H9 (cell line): Measurements from ENCODE around the gene ZNF638. TPM values are rescaled to one million over a fixed set of nuclear protein-coding genes. Genes with fewer than 3 reads are reported as not detected.

ENCODE experiments used
- DNase-seq: peaks from one replicate; pipeline ENCODE4 v3.0.0-alpha.2; 2017
- H2AFZ ChIP-seq: one replicate; pipeline ENCODE4 v1.6.1; 2013; ENCODE audit warnings: mild to moderate bottlenecking, low read length, control low read depth, moderate library complexity
- H2AK5ac ChIP-seq: 2 replicates; pipeline ENCODE4 v1.6.1; 2013; ENCODE audit warnings: low read length, control low read depth, mixed read lengths; ENCODE audit not compliant: insufficient read length
- H2BK120ac ChIP-seq: one replicate; pipeline ENCODE4 v1.6.1; 2013; ENCODE audit warnings: low read depth, mild to moderate bottlenecking, low read length, control low read depth, inconsistent platforms; ENCODE audit not compliant: poor library complexity, severe bottlenecking
- H2BK12ac ChIP-seq: 2 replicates; pipeline ENCODE4 v1.6.1; 2013; ENCODE audit warnings: low read length, control low read depth, mixed read lengths, low read depth; ENCODE audit not compliant: insufficient read length
- H2BK15ac ChIP-seq: 2 replicates; pipeline ENCODE4 v1.6.1; 2013; ENCODE audit warnings: low read depth, low read length, control low read depth
- H2BK20ac ChIP-seq: one replicate; pipeline ENCODE4 v1.6.1; 2013; ENCODE audit warnings: low read depth, mild to moderate bottlenecking, low read length, control low read depth, inconsistent platforms; ENCODE audit not compliant: poor library complexity, severe bottlenecking
- H2BK5ac ChIP-seq: 2 replicates; pipeline ENCODE4 v1.6.1; 2013; ENCODE audit warnings: low read length, control low read depth, mixed read lengths; ENCODE audit not compliant: insufficient read length
- H3K14ac ChIP-seq: 2 replicates; pipeline ENCODE4 v1.6.1; 2013; ENCODE audit warnings: low read length, control low read depth; ENCODE audit not compliant: insufficient read depth
- H3K18ac ChIP-seq: 2 replicates; pipeline ENCODE4 v1.6.1; 2013; ENCODE audit warnings: low read depth, mild to moderate bottlenecking, mixed read lengths, low read length, control low read depth; ENCODE audit not compliant: insufficient read length
- H3K23ac ChIP-seq: 2 replicates; pipeline ENCODE4 v1.6.1; 2013; ENCODE audit warnings: low read length, control low read depth, mixed read lengths, low read depth; ENCODE audit not compliant: insufficient read length
- H3K23me2 ChIP-seq: 2 replicates; pipeline ENCODE4 v1.6.1; 2013; ENCODE audit warnings: low read depth, mild to moderate bottlenecking, mixed read lengths, low read length, control low read depth; ENCODE audit not compliant: insufficient read length, poor library complexity, severe bottlenecking
- H3K27ac ChIP-seq: 2 replicates; pipeline ENCODE4 v1.5.1; 2013; ENCODE audit warnings: low read length, control low read depth, mixed read lengths, low read depth; ENCODE audit not compliant: insufficient read length
- H3K27me3 ChIP-seq: 2 replicates; pipeline ENCODE4 v1.6.1; 2013; ENCODE audit warnings: low read length, control low read depth, inconsistent platforms; ENCODE audit not compliant: insufficient read depth
- H3K4ac ChIP-seq: 2 replicates; pipeline ENCODE4 v1.6.1; 2013; ENCODE audit warnings: low read depth, mild to moderate bottlenecking, control low read depth, inconsistent platforms, low read length, moderate library complexity
- H3K4me1 ChIP-seq: 2 replicates; pipeline ENCODE4 v1.6.1; 2013; ENCODE audit warnings: low read length, control low read depth, inconsistent platforms; ENCODE audit not compliant: insufficient read depth
- H3K4me2 ChIP-seq: 2 replicates; pipeline ENCODE4 v1.6.1; 2013; ENCODE audit warnings: low read length, control low read depth, mixed read lengths; ENCODE audit not compliant: insufficient read length, insufficient read depth
- H3K56ac ChIP-seq: 2 replicates; pipeline ENCODE4 v1.6.1; 2013; ENCODE audit warnings: low read depth, mild to moderate bottlenecking, mixed read lengths, low read length, control low read depth; ENCODE audit not compliant: insufficient read length
- H3K79me1 ChIP-seq: 2 replicates; pipeline ENCODE4 v1.6.1; 2013; ENCODE audit warnings: low read depth, mild to moderate bottlenecking, moderate library complexity, low read length, control low read depth, inconsistent platforms; ENCODE audit not compliant: insufficient read depth, poor library complexity, severe bottlenecking
- H3K79me2 ChIP-seq: 2 replicates; pipeline ENCODE4 v1.6.1; 2013; ENCODE audit warnings: low read length, control low read depth, inconsistent platforms; ENCODE audit not compliant: insufficient read depth
- H3K9ac ChIP-seq: 2 replicates; pipeline ENCODE4 v1.6.1; 2013; ENCODE audit warnings: low read length, control low read depth, mixed read lengths; ENCODE audit not compliant: insufficient read length; ENCODE audit errors: extremely low read depth
- H3K9me3 ChIP-seq: one replicate; pipeline ENCODE4 v1.6.1; 2013; ENCODE audit warnings: low read depth, low read length, inconsistent platforms; ENCODE audit not compliant: control insufficient read depth
- H3T11ph ChIP-seq: one replicate; pipeline ENCODE4 v1.6.1; 2013; ENCODE audit warnings: mild to moderate bottlenecking, low read length, control low read depth, inconsistent platforms
- H4K20me1 ChIP-seq: one replicate; pipeline ENCODE4 v1.6.1; 2013; ENCODE audit not compliant: control insufficient read depth, insufficient read length, insufficient read depth
- H4K5ac ChIP-seq: 2 replicates; pipeline ENCODE4 v1.6.1; 2013; ENCODE audit warnings: low read depth, mild to moderate bottlenecking, mixed read lengths, low read length, control low read depth; ENCODE audit not compliant: insufficient read length
- H4K8ac ChIP-seq: replicated peaks from 2 replicates; pipeline ENCODE4 v1.6.1; 2013; ENCODE audit warnings: low read length, control low read depth, mixed read lengths, low read depth; ENCODE audit not compliant: insufficient read length
- H4K91ac ChIP-seq: 2 replicates; pipeline ENCODE4 v1.6.1; 2013; ENCODE audit warnings: low read depth, mild to moderate bottlenecking, moderate library complexity, mixed read lengths, low read length, control low read depth; ENCODE audit not compliant: insufficient read length
- H3K27ac Mint-ChIP-seq, 3 experiments: 2 replicates in 2 of 3; 3 replicates in 1 of 3; pipeline ENCODE4 v1.8.0; 2020 to 2021; ENCODE audit warnings: mixed read lengths in 3 of 3, mild to moderate bottlenecking in 1 of 3, moderate library complexity in 1 of 3
- H3K27me3 Mint-ChIP-seq: 2 replicates; pipeline ENCODE4 v1.8.0; 2021; ENCODE audit warnings: low read depth, mild to moderate bottlenecking, moderate library complexity, mixed read lengths
- H3K36me3 Mint-ChIP-seq, 3 experiments: 2 replicates in 2 of 3; 3 replicates in 1 of 3; pipeline ENCODE4 v1.8.0; 2020 to 2021; ENCODE audit warnings: low read depth in 3 of 3, mixed read lengths in 3 of 3; ENCODE audit not compliant: insufficient read depth in 1 of 3
- H3K4me1 Mint-ChIP-seq, 2 experiments: 2 replicates each; pipeline ENCODE4 v1.8.0; 2020; ENCODE audit warnings: mixed read lengths in 2 of 2
- H3K4me3 Mint-ChIP-seq, 2 experiments: 2 replicates in 1 of 2; 3 replicates in 1 of 2; pipeline ENCODE4 v1.8.0; 2020 to 2021; ENCODE audit warnings: mild to moderate bottlenecking in 2 of 2, mixed read lengths in 2 of 2, moderate library complexity in 1 of 2
- H3K9me3 Mint-ChIP-seq, 2 experiments: 2 replicates in 1 of 2; 3 replicates in 1 of 2; pipeline ENCODE4 v1.8.0; 2020; ENCODE audit warnings: mild to moderate bottlenecking in 2 of 2, mixed read lengths in 2 of 2, moderate library complexity in 1 of 2
- CTCF ChIP-seq: fragments of 200-600 bp; sonication (generic); conservative IDR thresholded peaks from 3 replicates; pipeline ENCODE4 v1.8.0; 2021; ENCODE audit warnings: antibody characterized with exemption, mild to moderate bottlenecking
- WGBS: extraction: QIAGEN DNeasy Blood & Tissue Kit; methylation state at CpG from one replicate; pipeline ENCODE4 v1.1.7; 2013; ENCODE audit warnings: missing lambda C conversion rate, low lambda C conversion rate, mixed read lengths; ENCODE audit not compliant: insufficient read length; ENCODE audit errors: extremely low coverage; 5-methylcytosine and 5-hydroxymethylcytosine counted together
- total RNA-seq: library from RNA; stranded (reverse); gene quantifications from 2 replicates; pipeline ENCODE4 v1.2.1, GENCODE V29; 2021

Gene ZNF638
- total RNA-seq, 1 experiment from 2014 or later = 146 TPM

DNA sequence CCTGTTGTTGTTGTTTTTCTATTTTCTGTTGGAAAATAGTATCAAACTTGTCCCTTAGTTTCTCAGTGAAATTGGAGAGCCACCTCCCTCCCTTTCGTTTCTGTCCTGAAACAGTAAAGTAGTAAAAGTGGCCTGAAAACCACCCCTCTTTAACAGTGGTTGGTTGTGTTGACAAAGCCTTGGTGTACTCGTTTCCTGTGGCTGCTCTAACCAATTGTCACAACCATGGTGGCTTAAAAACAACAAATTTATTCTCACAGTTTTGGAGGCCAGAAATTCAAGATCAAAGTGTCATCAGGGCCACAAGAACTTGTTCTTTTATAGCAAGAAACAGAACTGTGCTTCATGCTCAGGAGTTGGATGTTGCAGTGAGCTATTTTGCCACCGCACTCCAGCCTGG is 117.8 kb downstream of the ZNF638 start:
- peaks cover 5% of the 10 kb centered on the region; the same call in 1 of the 2 replicates for H3K27me3 ChIP-seq
- no peak overlapping the region for H2AK5ac ChIP-seq
- no peaks in the 10 kb centered on the region for H4K20me1 ChIP-seq

More for the DNA sequence above, 117.8 kb downstream of the ZNF638 start:
- H3K79me1 ChIP-seq = no peaks in the 10 kb centered on the region
- H3K4me2 ChIP-seq = no peak overlapping the region
- H3K27me3 Mint-ChIP-seq = peaks cover 30% of the 10 kb centered on the region
- H3K23ac ChIP-seq = no peak overlapping the region
- no peak overlapping the region for H4K5ac ChIP-seq
- H2BK20ac ChIP-seq = no peak overlapping the region
- H2BK15ac ChIP-seq = no peak overlapping the region
- no peak overlapping the region for H3K18ac ChIP-seq
- no peak overlapping the region for H4K91ac ChIP-seq
- H3K4ac ChIP-seq = no peak overlapping the region
- no peak overlapping the region for H3T11ph ChIP-seq
- WGBS = no CpG with 5 or more reads among the region's 3 CpGs
- no peaks in the 10 kb centered on the region; the same call in 1 of the 2 replicates for H3K4me1 ChIP-seq
- H2BK5ac ChIP-seq = no peak overlapping the region
- TF ChIP-seq CTCF = no peak
- no peak overlapping the region for H4K8ac ChIP-seq
- H3K27ac Mint-ChIP-seq = no peak overlapping the region
- H3K9ac ChIP-seq = no peak overlapping the region
- H3K14ac ChIP-seq = no peak overlapping the region
- H2BK120ac ChIP-seq = no peak overlapping the region
- H3K79me2 ChIP-seq = no peaks in the 10 kb centered on the region
- H3K9me3 Mint-ChIP-seq = no peaks in the 10 kb centered on the region
- H3K4me3 Mint-ChIP-seq = no peak overlapping the region
- H3K23me2 ChIP-seq = peaks cover 12% of the 10 kb centered on the region
- peaks cover 18 to 21% of the 10 kb centered on the region in 2 experiments for H3K4me1 Mint-ChIP-seq
- DNase-seq = no peak
- H3K27ac ChIP-seq = no peak overlapping the region
- H3K9me3 ChIP-seq = no peaks in the 10 kb centered on the region
- no peak overlapping the region for H2AFZ ChIP-seq
- H2BK12ac ChIP-seq = no peak overlapping the region
- H3K56ac ChIP-seq = no peak overlapping the region
- H3K36me3 Mint-ChIP-seq = no peaks in the 10 kb centered on the region
